Measurements from ENCODE around the gene OCA2.

The OCA2 gene

GRCh38 chr15:27846722-27847395 is 252.3 kb downstream of the OCA2 start:
- H2AFZ ChIP-seq (ENCODE audit: insufficient read depth, low read length, poor library complexity): no peak overlapping the region
- H3K4me3 ChIP-seq (ENCODE audit: low read depth, low read length): no peak overlapping the region
- H3K36me3 ChIP-seq (ENCODE audit: control insufficient read depth in 1 of 2, insufficient read depth in 2 of 2, low read length in 2 of 2): no peaks in the 10 kb centered on the region
- no peak overlapping the region for H3K14ac ChIP-seq (ENCODE audit: low read length)
- no peak overlapping the region for H2BK5ac ChIP-seq (ENCODE audit: low read depth, low read length, poor library complexity)
- no peak overlapping the region for H2BK12ac ChIP-seq (ENCODE audit: low read length)
- no peak overlapping the region for H3K4ac ChIP-seq (ENCODE audit: low read depth, low read length)
- no peak overlapping the region for H3K4me2 ChIP-seq (ENCODE audit: low read length)
- H3K4me1 ChIP-seq (ENCODE audit: control insufficient read depth in 1 of 2, insufficient read depth in 2 of 2, low read length in 2 of 2): no peaks in the 10 kb centered on the region
- no peaks in the 10 kb centered on the region for H3K27me3 ChIP-seq (ENCODE audit: insufficient read depth, low read length)
- H3K9me3 ChIP-seq (ENCODE audit: insufficient read depth, low read depth, low read length): peaks cover 10% of the 10 kb centered on the region
- no peak overlapping the region for H4K12ac ChIP-seq (ENCODE audit: low read depth, low read length)
- no peak overlapping the region for H2AK5ac ChIP-seq (ENCODE audit: low read length)
- H3K23ac ChIP-seq (ENCODE audit: low read length): no peak overlapping the region
- no peak overlapping the region for H4K91ac ChIP-seq (ENCODE audit: low read depth, low read length)
- no peak overlapping the region for H3K9ac ChIP-seq (ENCODE audit: low read length)
- no peaks in the 10 kb centered on the region for H3K79me2 ChIP-seq (ENCODE audit: control insufficient read depth, insufficient read depth, low read length, poor library complexity)
- DNase-seq: no peak
- H3K18ac ChIP-seq (ENCODE audit: low read length): no peak overlapping the region
- H2BK120ac ChIP-seq (ENCODE audit: insufficient read depth, low read length, poor library complexity): no peak overlapping the region
- no peak overlapping the region for H3K27ac ChIP-seq (ENCODE audit: low read depth, low read length)
- H4K8ac ChIP-seq (ENCODE audit: low read depth, low read length): no peak overlapping the region
- H3K79me1 ChIP-seq (ENCODE audit: low read length): no peaks in the 10 kb centered on the region
- WGBS (ENCODE audit: extremely low coverage, insufficient coverage, insufficient read length): no CpG with 5 or more reads among the region's 10 CpGs

DNA sequence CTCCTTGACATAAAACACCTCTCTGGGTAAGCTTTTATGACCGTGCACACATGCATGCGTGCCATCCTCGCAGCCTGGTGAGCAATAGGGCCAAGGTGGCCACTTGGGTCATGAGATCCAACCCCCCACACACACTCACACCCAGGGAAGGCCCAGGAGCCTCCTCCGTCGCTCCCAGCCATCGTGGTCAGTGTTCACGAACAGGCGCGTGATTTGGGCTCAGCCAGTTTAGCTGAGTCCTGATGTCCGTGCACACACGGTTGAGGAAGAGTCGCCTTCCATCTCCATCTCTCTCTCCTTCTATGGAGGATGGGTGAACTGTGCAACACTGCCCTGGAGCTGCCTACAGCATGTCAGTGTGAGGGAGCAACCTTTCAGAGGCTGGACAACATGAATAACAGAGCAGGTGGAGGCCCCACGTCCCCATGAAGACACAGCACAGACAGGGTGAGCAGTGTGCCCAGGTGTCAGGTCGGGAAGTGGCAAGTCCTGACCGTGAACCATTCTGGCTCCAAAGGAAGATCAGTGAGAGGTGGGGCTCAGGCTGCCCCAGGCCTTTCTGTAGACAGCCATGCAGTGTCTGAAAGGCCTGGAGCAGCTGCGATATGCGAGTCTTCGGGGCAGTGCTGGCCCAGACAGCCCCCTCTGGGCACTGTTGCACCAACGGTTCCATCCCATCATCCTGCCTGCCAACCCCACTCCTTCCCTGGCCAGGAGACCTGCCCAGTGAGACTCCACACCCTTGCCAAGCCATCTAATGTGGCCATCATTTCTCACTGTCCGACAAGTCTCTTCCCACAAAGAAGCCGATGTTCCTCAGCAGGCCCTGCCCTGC is 253.4 kb downstream of the OCA2 start:
- no peaks in the 10 kb centered on the region for H3K36me3 ChIP-seq (ENCODE audit: control insufficient read depth in 1 of 2, insufficient read depth in 2 of 2, low read length in 2 of 2)
- no peak overlapping the region for H3K4ac ChIP-seq (ENCODE audit: low read depth, low read length)
- H2AFZ ChIP-seq (ENCODE audit: insufficient read depth, low read length, poor library complexity): no peak overlapping the region
- H2BK120ac ChIP-seq (ENCODE audit: insufficient read depth, low read length, poor library complexity): no peak overlapping the region
- no peak overlapping the region for H4K12ac ChIP-seq (ENCODE audit: low read depth, low read length)
- H3K4me3 ChIP-seq (ENCODE audit: low read depth, low read length): peak overlapping the region; percentile 18
- no peak overlapping the region for H3K4me2 ChIP-seq (ENCODE audit: low read length)
- H2BK12ac ChIP-seq (ENCODE audit: low read length): no peak overlapping the region
- no peaks in the 10 kb centered on the region for H3K79me1 ChIP-seq (ENCODE audit: low read length)
- no peak overlapping the region for H2BK5ac ChIP-seq (ENCODE audit: low read depth, low read length, poor library complexity)
- WGBS (ENCODE audit: extremely low coverage, insufficient coverage, insufficient read length): no CpG with 5 or more reads among the region's 21 CpGs
- H4K91ac ChIP-seq (ENCODE audit: low read depth, low read length): no peak overlapping the region
- no peaks in the 10 kb centered on the region for H3K4me1 ChIP-seq (ENCODE audit: control insufficient read depth in 1 of 2, insufficient read depth in 2 of 2, low read length in 2 of 2)
- DNase-seq: no peak
- no peak overlapping the region for H3K9ac ChIP-seq (ENCODE audit: low read length)
- no peak overlapping the region for H3K23ac ChIP-seq (ENCODE audit: low read length)
- no peak overlapping the region for H3K14ac ChIP-seq (ENCODE audit: low read length)
- H3K27me3 ChIP-seq (ENCODE audit: insufficient read depth, low read length): no peaks in the 10 kb centered on the region
- no peak overlapping the region for H4K8ac ChIP-seq (ENCODE audit: low read depth, low read length)
- no peaks in the 10 kb centered on the region for H3K79me2 ChIP-seq (ENCODE audit: control insufficient read depth, insufficient read depth, low read length, poor library complexity)
- no peak overlapping the region for H3K27ac ChIP-seq (ENCODE audit: low read depth, low read length)
- no peak overlapping the region for H3K18ac ChIP-seq (ENCODE audit: low read length)
- peaks cover 10% of the 10 kb centered on the region for H3K9me3 ChIP-seq (ENCODE audit: insufficient read depth, low read depth, low read length)
- no peak overlapping the region for H2AK5ac ChIP-seq (ENCODE audit: low read length)

DNA sequence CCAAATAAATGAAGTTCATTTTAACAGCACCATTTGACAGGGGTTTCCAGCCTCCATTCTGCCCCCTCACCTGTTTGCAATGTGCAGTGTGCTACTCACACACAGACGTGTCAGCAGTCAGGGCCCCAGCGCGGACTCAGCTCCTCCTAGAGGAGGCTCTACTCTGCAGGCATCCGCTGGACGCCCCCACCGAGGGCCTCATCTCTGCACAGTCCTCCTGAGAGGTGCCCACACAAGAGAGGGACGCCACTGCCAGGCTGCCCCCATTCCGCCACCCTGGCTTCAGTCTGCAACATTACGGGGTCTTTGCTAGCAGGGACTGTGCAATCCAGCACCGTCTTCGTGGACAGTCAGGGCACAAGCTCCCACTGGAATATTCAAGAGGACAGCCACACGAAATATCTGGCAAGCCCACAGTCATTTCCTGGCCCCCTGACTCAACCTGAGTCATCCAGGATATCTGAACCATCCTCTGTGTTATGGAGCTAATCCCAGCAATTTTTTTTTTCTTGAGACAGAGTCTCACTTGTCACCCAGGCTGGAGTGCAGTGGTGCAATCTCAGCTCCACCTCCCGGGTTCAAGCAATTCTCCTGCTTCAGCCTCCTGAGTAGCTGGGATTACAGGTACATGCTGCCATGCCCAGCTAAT is 255.0 kb downstream of the OCA2 start:
- no peaks in the 10 kb centered on the region for H3K27me3 ChIP-seq (ENCODE audit: insufficient read depth, low read length)
- H4K8ac ChIP-seq (ENCODE audit: low read depth, low read length): no peak overlapping the region
- no peak overlapping the region for H2BK120ac ChIP-seq (ENCODE audit: insufficient read depth, low read length, poor library complexity)
- no peak overlapping the region for H4K91ac ChIP-seq (ENCODE audit: low read depth, low read length)
- no peak overlapping the region for H2BK12ac ChIP-seq (ENCODE audit: low read length)
- no peak overlapping the region for H2AK5ac ChIP-seq (ENCODE audit: low read length)
- H3K79me1 ChIP-seq (ENCODE audit: low read length): no peaks in the 10 kb centered on the region
- peaks cover 9% of the 10 kb centered on the region for H3K9me3 ChIP-seq (ENCODE audit: insufficient read depth, low read depth, low read length)
- H2BK5ac ChIP-seq (ENCODE audit: low read depth, low read length, poor library complexity): no peak overlapping the region
- no CpG with 5 or more reads among the region's 13 CpGs for WGBS (ENCODE audit: extremely low coverage, insufficient coverage, insufficient read length)
- no peak for DNase-seq
- H3K18ac ChIP-seq (ENCODE audit: low read length): no peak overlapping the region
- no peak overlapping the region for H3K4me3 ChIP-seq (ENCODE audit: low read depth, low read length)
- H3K14ac ChIP-seq (ENCODE audit: low read length): no peak overlapping the region
- H3K23ac ChIP-seq (ENCODE audit: low read length): no peak overlapping the region
- no peaks in the 10 kb centered on the region for H3K36me3 ChIP-seq (ENCODE audit: control insufficient read depth in 1 of 2, insufficient read depth in 2 of 2, low read length in 2 of 2)
- H3K9ac ChIP-seq (ENCODE audit: low read length): no peak overlapping the region
- no peak overlapping the region for H3K4me2 ChIP-seq (ENCODE audit: low read length)
- H3K4ac ChIP-seq (ENCODE audit: low read depth, low read length): no peak overlapping the region
- no peak overlapping the region for H4K12ac ChIP-seq (ENCODE audit: low read depth, low read length)
- no peaks in the 10 kb centered on the region for H3K79me2 ChIP-seq (ENCODE audit: control insufficient read depth, insufficient read depth, low read length, poor library complexity)
- H2AFZ ChIP-seq (ENCODE audit: insufficient read depth, low read length, poor library complexity): no peak overlapping the region
- no peak overlapping the region for H3K27ac ChIP-seq (ENCODE audit: low read depth, low read length)
- no peaks in the 10 kb centered on the region for H3K4me1 ChIP-seq (ENCODE audit: control insufficient read depth in 1 of 2, insufficient read depth in 2 of 2, low read length in 2 of 2)

GRCh38 chr15:27843146-27843545 is 256.0 kb downstream of the OCA2 start:
- no peak overlapping the region for H3K27ac ChIP-seq (ENCODE audit: low read depth, low read length)
- no peaks in the 10 kb centered on the region for H3K4me1 ChIP-seq (ENCODE audit: control insufficient read depth in 1 of 2, insufficient read depth in 2 of 2, low read length in 2 of 2)
- H3K9me3 ChIP-seq (ENCODE audit: insufficient read depth, low read depth, low read length): peaks cover 1% of the 10 kb centered on the region
- H3K14ac ChIP-seq (ENCODE audit: low read length): no peak overlapping the region
- no peak overlapping the region for H2BK12ac ChIP-seq (ENCODE audit: low read length)
- no peak overlapping the region for H3K18ac ChIP-seq (ENCODE audit: low read length)
- H3K4ac ChIP-seq (ENCODE audit: low read depth, low read length): no peak overlapping the region
- H3K4me3 ChIP-seq (ENCODE audit: low read depth, low read length): no peak overlapping the region
- no peak overlapping the region for H4K91ac ChIP-seq (ENCODE audit: low read depth, low read length)
- no peak for DNase-seq
- no peak overlapping the region for H2AK5ac ChIP-seq (ENCODE audit: low read length)
- no peak overlapping the region for H2AFZ ChIP-seq (ENCODE audit: insufficient read depth, low read length, poor library complexity)
- H3K9ac ChIP-seq (ENCODE audit: low read length): no peak overlapping the region
- H2BK5ac ChIP-seq (ENCODE audit: low read depth, low read length, poor library complexity): no peak overlapping the region
- no peak overlapping the region for H2BK120ac ChIP-seq (ENCODE audit: insufficient read depth, low read length, poor library complexity)
- H3K79me1 ChIP-seq (ENCODE audit: low read length): no peaks in the 10 kb centered on the region
- no peaks in the 10 kb centered on the region for H3K36me3 ChIP-seq (ENCODE audit: control insufficient read depth in 1 of 2, insufficient read depth in 2 of 2, low read length in 2 of 2)
- WGBS (ENCODE audit: extremely low coverage, insufficient coverage, insufficient read length): no CpG with 5 or more reads among the region's 3 CpGs
- H4K12ac ChIP-seq (ENCODE audit: low read depth, low read length): no peak overlapping the region
- no peak overlapping the region for H3K23ac ChIP-seq (ENCODE audit: low read length)
- no peaks in the 10 kb centered on the region for H3K79me2 ChIP-seq (ENCODE audit: control insufficient read depth, insufficient read depth, low read length, poor library complexity)
- H3K27me3 ChIP-seq (ENCODE audit: insufficient read depth, low read length): no peaks in the 10 kb centered on the region
- H4K8ac ChIP-seq (ENCODE audit: low read depth, low read length): no peak overlapping the region
- H3K4me2 ChIP-seq (ENCODE audit: low read length): no peak overlapping the region

All from trophoblast cell (in vitro differentiated cells and primary cell).